NCI-H748 (cell line): ENCODE measurements around the gene CST11.

Experiments
- DNase-seq: peaks from one replicate; lab custom pipeline; 2025; ENCODE audit not compliant: unreplicated experiment; lab: John Stamatoyannopoulos, UW

Gene CST11

DNA sequence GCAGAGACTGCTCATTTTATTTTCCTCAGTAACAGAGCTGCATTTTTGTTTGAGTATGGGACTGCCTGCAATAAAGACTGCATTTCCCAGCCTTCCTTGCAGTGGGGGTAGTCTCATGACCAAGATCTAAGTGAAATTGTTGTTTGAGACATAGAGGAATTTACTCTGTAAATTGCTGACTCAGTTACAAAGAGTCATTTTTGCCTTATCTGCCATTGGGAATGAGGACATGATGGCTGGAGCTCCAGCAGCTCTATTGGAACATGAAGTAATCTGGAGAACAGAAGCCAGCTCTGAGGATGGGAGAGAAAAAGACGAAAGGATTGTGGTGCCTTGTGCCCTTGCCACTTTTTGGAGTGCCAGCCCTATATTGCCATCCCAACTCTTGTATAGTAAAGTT lies 2.1 kb upstream of the CST11 start:
- no peak for DNase-seq

DNA sequence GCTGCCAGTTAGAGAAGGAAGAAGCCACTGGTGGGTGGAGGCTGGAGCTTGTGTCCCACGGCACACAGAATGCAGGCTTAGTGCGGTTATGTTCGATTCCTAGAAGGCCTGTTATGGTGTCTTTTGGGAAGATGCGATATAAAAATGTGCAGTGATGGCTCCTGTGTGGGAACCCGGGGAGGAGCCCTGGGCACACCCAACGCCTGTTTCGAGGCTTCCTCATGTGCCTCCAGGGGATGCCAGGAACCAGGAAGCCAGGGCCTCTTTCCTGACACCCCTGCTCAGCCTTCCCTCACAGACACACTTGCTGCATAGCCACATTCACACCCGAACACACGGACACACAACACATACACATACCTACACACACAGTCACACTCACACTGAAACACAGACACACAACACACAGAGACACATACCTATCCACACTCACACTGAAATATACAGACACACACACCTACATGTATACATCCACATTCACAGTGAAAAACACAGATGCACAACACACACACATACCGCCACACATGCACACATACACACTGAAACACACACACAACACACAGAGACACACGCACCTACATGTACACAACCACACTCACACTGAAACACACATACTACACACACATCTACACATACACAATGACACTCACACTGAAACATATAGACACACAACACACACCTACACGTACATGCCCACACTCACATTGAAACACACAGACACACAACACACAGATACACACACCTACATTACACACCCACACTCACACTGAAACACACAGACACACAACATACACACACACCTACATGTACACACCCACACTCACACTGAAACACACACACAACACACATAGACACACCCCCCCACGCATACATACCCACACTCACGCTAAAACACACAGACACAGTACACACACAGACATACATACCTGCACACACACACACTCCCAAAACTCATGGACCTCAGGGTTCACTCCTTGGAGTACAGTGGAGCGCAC lies 1.2 kb upstream of the CST11 start:
- DNase-seq, result no peak

DNA sequence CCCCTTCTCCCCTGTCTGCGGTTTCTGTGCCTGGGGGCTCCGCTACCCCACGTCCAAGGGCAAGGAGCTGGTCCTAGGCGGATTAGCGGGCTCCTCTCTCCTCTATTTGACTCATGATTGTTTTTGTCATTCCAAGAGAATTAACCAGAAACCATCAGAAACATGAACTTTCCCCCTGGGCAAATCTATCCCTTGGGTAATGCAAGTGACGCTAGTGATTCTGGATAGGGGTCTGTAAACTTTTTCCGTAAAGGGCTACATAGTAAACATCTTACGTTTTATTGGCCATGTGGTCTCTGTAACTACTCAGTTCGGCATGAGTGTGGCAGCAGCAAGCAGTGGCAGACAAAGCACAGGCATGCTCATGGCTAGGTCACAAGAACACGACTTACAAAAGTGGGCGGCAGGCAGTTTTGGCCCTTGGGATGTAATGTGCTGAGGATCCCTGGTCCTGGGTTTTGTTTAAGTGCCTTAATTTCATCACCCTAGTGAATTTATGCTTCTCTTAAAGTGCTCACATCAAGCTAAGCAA lies 654 bp downstream of the CST11 start:
- no peak for DNase-seq

DNA sequence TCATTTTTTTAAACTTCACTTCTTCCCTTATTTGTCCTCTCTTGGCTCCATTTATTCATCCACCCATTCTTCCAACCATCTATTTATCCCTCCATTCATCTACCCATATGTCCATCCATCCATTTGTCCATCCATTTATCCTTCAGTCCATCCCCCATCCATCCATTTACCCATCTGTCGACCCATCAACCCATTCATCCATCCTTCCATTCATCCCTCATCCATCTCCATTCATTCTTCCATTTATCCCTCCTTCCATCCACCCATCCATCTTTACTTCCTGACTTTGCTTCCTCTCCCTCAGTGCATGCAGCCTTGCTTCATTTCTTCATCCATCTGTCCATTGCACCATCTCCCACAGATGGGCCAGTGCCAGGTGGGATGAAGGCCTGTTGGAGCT lies 1.8 kb downstream of the CST11 start:
- DNase-seq, result no peak

- no peak for DNase-seq
Measured at GRCh38 chr20:23449421-23449820, 3.3 kb downstream of the CST11 start.

DNA sequence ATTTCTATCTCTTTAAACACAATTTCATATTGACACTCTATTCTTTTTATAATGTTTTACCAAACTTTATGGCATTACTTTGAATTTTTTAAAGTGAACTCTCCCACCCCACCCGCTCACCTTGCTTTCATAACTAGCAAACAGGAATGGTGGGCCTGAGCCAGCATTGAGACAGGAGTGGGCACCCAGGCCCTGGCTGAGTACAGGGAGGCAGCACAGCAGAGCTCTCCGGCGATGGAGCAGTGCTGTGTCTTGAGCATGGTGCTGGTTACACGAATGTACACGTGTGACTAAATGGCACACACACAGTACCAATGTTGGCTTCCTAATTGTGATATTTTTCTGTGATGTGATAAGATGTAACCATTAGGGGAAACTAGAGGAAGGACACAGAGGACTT lies 4.5 kb downstream of the CST11 start:
- no peak for DNase-seq

- DNase-seq, result peak; percentile 87
Measured at GRCh38 chr20:23446505-23446904, 6.2 kb downstream of the CST11 start.

DNA sequence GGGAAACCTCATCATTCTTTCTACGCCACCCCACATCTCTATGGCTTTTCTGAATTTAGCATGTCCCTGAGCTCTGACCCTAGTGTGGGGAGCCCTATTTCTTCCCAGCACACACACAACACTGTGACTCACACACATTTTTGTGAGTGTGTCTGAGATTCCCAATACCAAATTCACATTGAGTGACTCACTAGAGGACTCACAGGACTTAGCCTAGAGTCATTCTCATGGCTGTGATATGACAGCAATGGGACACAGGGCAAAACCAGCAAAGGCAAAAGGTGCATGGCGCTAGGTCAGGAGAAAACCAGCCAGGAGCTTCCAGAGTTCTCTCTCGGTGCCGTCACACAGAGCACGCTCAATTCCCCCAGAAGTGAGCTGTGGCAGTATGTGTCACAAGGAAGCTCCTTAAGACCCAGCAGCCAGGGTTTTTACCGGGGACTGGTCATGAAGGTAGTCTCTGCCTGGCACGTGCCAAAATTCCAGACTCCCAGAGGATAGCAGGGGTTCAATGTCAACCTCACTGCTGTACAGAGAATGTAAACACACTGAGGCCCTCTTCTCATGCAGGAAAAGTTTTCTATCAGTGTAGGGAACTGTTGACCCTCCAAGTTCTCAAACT lies 7.0 kb downstream of the CST11 start:
- no peak for DNase-seq

GRCh38 chr20:23444859-23445258 lies 7.8 kb downstream of the CST11 start:
- no peak for DNase-seq

- DNase-seq, result no peak
Measured at GRCh38 chr20:23442436-23442835, 10.2 kb downstream of the CST11 start.

DNA sequence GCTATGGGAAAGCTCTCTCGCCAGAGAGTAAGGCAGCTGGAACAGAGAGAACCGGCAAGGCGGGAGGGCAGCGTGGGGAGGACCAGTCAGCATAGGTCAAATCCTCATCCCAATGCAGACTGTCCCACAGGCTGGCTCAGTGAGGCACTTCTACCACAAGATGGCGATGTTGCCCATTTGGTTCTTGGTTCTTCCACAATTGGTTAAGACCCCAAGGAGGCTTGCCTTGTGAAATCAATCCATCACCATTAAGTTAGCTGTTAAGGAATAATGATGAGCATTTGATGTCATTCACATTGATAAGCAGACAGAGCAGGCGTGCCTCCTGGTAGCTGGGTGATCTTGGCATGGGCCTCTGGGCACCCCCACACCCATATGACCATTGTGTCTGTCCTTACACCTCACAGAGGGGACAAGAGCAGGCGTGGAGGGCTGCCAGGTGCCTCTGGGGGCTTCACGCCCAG lies 10.8 kb downstream of the CST11 start:
- peak; percentile 86 for DNase-seq

- no peak for DNase-seq
Measured at GRCh38 chr20:23440004-23440403, 12.7 kb downstream of the CST11 start.

DNA sequence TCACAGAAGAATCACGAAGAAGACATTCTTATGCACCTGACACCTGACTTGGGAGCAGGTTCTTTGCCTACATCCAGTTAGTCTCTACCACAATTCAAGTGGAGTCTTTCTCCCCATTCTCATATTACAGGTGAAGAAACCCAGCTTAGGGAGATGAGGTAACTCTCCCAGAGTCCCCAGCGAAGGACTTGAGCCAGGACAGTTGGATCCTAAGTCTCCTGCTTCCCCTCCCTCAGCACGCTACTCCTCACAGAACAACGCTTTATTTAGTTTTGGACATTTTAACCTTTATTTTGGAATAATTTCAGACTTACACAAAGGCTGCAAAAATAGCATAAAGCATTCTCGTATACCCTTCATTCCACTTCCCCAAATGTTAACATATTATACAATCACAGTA lies 14.0 kb downstream of the CST11 start:
- no peak for DNase-seq

- no peak for DNase-seq
Measured at GRCh38 chr20:23437126-23437899, 15.4 kb downstream of the CST11 start.

- DNase-seq, result no peak
Measured at GRCh38 chr20:23436681-23437080, 16.0 kb downstream of the CST11 start.

- peak; percentile 67 for DNase-seq
Measured at GRCh38 chr20:23435626-23436539, 16.8 kb downstream of the CST11 start.

DNA sequence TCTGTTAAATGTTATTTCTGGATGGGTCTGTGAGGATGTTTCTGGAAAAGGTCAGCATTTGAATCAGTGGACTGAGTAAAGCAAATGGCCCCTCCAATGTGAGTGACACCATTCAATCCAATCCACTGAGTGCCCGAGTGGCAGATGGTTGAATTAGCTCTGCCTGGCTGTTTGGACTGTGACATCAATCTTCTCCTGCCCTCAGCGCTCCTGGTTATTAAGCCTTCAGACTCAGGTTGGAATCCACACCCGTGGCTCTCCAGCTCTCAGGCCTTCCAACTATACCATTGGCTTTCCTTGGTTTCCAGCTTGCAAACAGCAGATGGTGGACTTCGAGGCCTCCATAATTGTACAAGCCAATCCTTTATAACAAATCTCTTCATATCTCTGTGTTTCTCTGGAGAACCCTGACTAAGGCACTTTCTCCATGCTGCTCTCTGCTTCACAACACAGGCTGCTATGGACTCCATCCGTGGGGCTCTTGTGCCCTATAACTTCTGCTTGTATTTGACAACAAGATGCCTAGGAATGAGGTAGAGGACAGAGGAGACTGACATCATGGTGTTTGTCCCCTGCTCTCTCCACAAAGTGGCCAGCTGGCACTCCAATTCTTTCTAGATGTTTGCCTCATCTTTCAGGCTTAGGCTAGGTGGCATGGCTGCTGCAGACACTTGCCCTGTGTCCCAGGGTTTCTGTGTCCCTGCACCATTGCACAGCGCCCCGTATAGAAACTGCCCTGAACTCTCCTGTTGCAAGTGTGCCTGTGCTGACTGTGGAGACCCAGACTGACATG lies 18.0 kb downstream of the CST11 start:
- DNase-seq, result no peak

DNA sequence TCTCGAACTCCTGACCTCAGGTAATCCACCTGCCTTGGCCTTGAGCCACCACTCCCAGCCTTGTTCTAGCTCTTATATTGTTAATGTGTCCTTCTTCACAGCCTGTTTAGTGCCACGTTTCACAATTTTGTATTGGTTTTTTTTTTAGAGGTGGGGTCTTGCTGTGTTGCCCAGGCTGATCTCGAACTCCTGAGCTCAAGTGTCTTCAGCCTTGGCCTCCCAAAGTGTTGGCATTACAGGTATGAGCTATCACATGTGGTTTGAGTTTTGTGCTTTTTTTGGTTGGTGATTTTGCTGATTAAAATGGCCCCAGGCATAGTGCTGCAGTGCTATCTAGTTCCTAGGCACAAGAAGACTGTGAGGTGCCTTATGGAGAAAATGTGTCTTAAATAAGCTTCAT lies 19.0 kb downstream of the CST11 start:
- DNase-seq, result no peak

GRCh38 chr20:23425129-23425528 lies 27.5 kb downstream of the CST11 start:
- no peak for DNase-seq
